HUDEP-2 (cell line): ENCODE results near the gene PBX3.

Experiments
- DNase-seq, 76 experiments: peaks; one replicate each; lab custom pipeline; 2025; ENCODE audit not compliant: unreplicated experiment in 76 of 76; lab: John Stamatoyannopoulos, UW

Gene PBX3

DNA sequence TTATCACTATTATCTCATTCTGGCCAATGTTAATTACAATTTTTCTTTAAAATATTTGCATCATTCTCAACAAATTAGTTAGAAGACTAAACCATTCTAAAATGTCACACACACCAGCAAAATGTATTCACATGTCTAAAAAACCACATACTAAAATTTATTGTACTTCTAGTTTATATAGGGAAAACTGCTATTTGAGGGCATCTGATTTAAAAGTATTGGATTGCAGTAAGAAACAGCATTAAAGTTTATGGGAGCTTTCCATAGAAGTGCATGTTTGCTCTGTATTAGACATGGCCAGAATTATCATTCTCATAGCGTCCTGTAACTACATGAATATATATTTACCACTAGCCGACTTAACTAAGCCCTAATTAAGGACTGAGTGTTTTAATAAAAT, 150.3 kb downstream of the PBX3 start:
- no peak for DNase-seq

- no peak for DNase-seq
These were observed 155.0 kb downstream of the PBX3 start for GRCh38 chr9:125902214-125902613.

- no peak for DNase-seq
These were observed 155.8 kb downstream of the PBX3 start for GRCh38 chr9:125902831-125903512.

DNA sequence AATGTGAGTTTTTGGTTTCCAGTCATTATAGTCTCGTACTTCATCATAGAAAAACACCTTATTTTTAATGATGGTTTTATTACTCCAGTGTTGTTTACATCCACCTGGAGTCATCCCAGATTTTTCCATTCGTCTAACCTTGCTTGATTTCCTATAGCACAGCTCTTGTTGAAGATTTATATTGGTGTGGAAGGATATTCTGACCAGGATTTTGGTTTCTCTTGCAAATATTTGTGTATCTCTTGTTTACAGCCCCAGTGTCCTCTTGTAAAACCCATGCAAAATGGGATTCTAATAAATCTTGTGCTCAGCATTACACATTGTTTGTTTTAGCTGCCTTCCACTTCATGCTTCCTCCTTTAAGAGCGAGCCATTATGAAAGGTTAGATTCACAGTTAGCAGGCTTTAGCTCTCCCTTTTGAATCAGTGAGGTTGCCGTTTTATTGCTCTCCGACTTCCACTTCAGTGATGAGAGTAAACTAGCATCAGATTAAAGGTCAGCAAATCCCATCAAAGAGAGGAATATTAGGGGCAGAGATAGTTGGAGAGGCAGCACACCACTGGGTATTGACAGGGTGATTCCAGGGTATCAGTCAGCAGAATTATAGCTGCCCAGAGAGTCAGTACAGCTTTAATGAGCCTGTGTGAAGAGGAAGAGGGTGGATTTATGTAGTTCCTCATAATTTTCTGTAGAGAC, 157.1 kb downstream of the PBX3 start:
- no peak for DNase-seq

- no peak for DNase-seq
These were observed 159.0 kb downstream of the PBX3 start for GRCh38 chr9:125906144-125906543.

DNA sequence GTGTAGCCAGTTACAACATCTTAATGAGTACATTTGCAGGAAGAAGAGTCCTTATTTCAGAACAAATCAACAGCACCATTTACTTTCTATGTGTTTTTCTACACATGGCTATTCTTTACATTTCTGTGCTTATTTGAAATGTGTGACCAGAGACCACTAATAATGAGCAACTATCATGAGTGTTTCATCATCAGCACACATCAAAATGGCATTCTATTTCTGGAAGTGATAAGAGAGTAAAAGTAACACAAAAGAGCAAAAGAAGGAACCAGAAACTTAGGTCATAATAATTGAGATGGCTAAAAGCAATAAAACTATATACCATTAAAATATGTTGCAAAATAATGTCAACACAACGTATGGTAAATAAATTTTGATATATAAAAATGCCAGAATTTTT, 159.7 kb downstream of the PBX3 start:
- DNase-seq: no peak

- no peak for DNase-seq
These were observed 161.0 kb downstream of the PBX3 start for GRCh38 chr9:125908136-125908535.

GRCh38 chr9:125908966-125909365, 161.8 kb downstream of the PBX3 start:
- DNase-seq: no peak

GRCh38 chr9:125909459-125909858, 162.3 kb downstream of the PBX3 start:
- DNase-seq: no peak

- no peak for DNase-seq
These were observed 163.1 kb downstream of the PBX3 start for GRCh38 chr9:125910286-125910685.

DNA sequence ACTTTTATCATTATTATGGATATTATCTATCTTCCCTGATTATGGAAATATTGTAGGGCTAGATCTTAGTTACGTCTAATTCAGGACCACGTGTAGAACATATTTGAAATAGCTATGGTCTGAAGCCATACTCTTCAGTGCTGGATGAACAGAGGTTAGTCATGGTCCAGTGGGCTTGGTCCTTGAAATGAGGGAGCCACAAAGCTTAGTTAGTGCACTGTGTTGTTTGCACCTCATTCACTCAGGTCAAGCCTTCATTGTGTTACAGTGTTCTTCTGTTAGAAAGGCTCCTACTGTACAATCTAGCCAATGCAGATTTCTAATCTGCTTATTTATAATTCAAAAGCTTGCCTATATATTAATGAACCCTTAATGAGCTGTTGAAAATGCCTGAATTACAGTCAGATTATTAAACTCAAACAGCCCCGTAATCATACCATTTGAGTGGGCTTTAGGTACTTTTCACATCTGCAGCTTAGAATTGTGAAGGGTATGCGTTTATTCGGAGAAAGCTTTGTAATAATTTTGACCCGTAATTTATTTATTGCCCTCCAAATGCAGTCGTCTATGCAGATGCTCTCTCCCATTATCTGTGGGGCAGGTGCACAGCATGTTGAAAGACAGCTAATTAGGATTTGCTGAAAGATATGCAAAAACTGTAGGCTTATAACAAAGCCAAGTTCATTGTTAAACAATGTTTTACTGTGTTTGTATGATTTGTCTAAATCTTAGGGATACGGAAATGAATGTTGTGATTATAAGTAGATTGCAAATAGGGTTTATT, 164.9 kb downstream of the PBX3 start:
- DNase-seq: no peak

DNA sequence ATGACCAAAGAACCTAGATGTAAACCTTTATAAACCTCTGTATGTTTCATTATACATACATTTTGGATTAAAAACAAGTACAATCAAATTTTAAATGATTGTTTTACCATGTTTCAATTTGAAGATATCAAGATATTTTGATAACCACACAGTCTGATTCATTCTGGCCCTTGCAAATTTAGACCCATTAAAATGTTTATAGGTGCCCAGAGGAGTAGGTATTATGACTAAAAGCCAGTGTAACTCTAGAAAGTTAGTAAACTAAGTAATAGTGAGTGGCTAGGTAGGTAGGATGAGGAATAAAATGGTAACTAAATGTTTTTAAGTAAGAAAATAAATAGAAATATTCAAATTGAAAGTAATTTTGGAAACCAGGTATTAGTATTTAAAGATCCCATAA, 165.5 kb downstream of the PBX3 start:
- DNase-seq: no peak

- DNase-seq: no peak
These were observed 166.4 kb downstream of the PBX3 start for GRCh38 chr9:125913551-125913950.

- no peak for DNase-seq
These were observed 167.2 kb downstream of the PBX3 start for GRCh38 chr9:125914411-125914810.

- no peak for DNase-seq
These were observed 168.4 kb downstream of the PBX3 start for GRCh38 chr9:125915606-125916005.

DNA sequence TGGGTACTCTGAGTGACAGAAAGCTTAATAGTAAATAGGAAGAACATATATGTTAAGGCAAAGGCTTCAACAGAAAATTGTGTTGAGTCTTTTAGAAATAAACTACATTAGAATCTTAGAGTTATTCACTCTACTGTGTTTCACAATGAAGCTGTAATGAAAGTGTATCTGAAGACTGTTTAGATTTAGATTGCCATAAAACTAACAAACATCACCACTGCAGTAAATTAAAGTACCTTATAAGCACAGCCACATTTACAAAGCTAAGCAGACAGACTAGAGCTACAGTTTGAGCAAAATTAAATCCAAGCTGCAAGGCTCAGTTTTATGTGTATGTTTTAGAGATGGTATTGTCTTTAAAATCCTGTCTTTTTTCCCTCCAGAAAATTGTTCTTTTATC, 172.4 kb downstream of the PBX3 start:
- DNase-seq: no peak

GRCh38 chr9:125920402-125920801, 173.2 kb downstream of the PBX3 start:
- no peak for DNase-seq

DNA sequence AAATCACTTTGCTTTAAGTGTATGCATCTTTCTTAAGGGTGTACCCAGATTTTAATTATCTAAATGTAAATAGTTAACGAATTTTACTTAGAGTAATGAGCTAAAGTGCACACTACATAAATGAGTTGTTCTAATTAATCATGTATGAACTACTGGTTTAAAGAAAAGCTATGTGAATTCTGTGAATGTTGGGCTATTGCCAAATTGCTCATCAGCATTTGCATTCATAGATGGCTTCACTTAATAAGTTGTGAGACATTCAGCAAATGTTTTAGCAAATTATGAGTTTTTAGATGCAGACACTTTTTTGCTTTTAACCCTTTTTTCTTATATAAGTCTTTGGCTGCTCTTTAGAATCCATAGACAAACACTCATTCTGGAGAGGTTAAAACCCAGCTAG, 175.7 kb downstream of the PBX3 start:
- no peak for DNase-seq

GRCh38 chr9:125924351-125924750, 177.2 kb downstream of the PBX3 start:
- no peak for DNase-seq

DNA sequence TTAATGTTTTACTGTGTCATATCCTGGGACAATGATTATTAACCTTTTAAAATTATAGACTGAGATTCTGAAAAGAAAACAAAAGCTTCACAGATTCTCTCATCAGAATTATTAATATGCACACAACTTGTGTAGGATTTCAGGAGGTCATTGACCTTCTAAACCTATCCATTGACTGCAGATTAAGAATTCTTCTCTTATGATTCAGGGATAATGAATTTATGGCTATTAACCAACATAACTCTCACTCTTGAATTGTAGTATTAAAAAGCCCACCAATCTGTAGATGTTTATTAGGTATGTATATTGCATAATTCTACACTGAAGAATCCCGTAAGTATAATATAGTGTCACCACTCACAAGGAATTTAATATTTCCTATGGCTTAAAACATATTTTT, 179.8 kb downstream of the PBX3 start:
- DNase-seq: no peak

- no peak for DNase-seq
These were observed 182.7 kb downstream of the PBX3 start for GRCh38 chr9:125929846-125930245.

GRCh38 chr9:125931211-125931610, 184.0 kb downstream of the PBX3 start:
- no peak for DNase-seq
